Muscle of back (tissue), 11 donors: ENCODE data around the gene ITPK1. TPM values are rescaled to one million over a fixed set of nuclear protein-coding genes. Genes with fewer than 3 reads are reported as not detected.

Experiments
- DNase-seq, 3 donors: peaks; one replicate each; pipeline versions ENCODE4 v3.0.0 to v3.0.0-alpha.2; 2013
- polyA plus RNA-seq, 10 donors: library from polyadenylated mRNA; unstranded; fragments of 120-200 nt; gene quantifications; one replicate each; pipeline ENCODE4 v1.2.1, GENCODE V29; 2013; ENCODE audit not compliant: insufficient read length in 10 of 10

Gene ITPK1
- polyA plus RNA-seq, 10 donors: 10.0 to 21.2 (median 14.4) TPM

- no peak for DNase-seq
Observed at GRCh38 chr14:93045211-93045674, 70.5 kb downstream of the ITPK1 start.

- DNase-seq: no peak
Observed at GRCh38 chr14:93044556-93044955, 71.2 kb downstream of the ITPK1 start.

- DNase-seq: no peak
Observed at GRCh38 chr14:93044121-93044520, 71.6 kb downstream of the ITPK1 start.

DNA sequence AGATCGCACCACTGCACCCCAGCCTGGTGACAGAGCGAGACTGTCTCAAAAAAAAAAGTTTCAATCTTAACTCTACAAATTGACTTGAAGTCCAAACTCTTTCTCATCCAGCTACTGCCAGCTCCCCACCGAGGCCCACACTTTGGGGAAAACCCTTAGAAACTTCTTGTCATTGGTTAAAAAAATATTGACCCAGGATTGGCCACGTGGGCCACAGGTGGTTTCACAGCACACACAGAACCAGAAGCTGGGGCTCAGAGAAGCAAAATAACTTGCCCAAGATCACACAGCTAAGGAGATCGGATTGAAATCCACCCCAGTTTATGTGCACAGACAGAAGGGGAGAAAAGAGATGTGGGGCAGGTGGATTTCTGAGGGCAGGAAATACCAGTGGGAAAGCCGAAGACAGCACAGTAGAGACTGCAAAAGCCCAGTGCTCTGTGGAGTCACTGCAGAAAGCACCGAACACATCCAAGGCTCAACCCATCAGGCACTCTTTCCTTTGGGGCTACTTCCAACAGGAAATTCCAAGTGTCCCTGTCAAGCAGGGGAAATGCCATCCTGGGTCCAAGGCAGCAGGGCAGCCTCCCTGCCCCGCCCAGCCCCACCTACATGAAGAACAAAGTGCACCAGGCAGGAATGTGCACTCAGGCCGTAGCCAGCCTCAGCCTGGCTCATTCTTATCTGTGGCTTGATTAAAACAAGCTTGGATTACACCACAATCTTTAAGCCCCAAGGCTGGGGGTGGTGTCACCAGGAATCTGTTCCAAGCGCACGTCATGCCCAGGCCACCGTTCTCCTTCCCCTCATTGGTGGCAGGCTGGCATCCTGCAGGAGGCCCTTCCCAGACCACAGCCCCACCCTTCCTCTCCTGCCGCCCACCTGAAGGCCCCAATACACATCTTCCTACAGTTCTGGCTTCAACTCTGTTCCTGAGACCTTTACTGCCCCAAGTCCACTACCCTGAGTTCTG, 72.5 kb downstream of the ITPK1 start:
- DNase-seq: no peak

- no peak for DNase-seq
Observed at GRCh38 chr14:93041830-93042229, 73.9 kb downstream of the ITPK1 start.

DNA sequence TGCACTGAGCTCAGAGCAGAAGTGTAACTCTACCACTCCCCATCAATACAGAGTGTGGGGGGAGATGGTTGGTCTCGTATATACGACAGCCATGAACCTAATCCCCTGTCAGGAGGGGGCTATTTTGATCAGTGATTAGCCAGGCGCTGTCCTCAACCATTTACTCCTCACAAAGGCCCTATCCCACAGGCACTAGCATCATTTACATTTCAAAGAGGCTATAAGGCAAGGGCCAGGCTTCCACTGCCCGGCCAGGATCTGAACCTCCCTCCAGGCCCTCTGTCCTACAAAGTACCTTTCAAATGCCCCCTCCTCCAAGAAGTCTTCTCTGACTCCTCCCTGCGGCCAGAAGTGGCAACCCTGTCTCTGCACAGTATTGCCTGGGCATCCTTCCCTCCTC, 74.7 kb downstream of the ITPK1 start:
- DNase-seq: no peak

DNA sequence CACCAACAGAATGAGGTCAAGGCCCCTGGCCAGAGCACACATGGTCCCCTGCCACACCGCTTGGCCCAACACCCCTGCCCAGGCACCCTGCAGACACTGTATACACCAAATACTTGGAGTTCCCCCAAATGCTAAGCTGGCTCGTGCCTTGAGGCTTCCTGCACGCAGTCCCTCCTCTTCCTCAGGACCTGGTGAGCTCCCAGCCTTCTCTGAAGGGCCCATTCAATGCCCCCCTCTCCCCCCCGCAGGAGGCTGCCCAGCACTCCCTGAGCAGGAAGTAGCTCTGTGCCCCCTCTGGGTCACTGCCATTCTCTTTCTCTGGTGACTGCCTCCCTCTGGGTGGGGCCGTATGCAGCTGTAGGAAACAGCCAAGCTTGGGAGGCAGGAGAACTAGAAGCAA, 75.3 kb downstream of the ITPK1 start:
- DNase-seq: no peak

DNA sequence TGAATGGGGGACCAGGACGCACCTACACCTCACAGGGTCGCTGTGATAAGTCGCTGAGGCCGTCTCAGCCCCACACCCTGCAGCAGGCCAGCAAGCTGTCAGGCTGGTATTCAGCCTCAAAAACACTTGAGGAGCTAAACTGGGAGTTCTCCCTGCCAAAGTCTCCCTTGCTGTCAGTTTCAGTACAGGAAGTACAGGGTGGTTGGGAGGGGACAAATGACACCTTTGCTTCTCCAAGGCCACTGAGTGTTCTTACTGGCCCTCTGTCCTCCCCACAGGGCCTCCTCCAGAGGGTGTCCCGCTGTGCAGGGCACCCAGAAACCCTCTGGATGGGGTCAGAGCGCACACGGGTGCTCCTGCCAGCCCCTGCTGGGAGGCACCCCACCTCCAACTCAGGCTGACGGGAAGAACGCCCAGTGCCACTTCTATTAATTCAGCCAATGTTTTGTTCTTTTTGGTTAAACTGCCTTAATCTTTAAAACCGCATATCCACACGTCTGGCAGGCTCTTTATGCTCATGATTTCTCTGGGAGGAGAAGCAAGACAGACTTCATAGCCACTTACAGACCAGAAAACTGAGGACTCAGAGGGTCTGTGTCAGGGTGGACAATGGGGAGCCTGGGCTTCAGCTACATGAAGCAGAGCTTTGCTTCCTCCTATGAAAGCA, 75.9 kb downstream of the ITPK1 start:
- DNase-seq: no peak

DNA sequence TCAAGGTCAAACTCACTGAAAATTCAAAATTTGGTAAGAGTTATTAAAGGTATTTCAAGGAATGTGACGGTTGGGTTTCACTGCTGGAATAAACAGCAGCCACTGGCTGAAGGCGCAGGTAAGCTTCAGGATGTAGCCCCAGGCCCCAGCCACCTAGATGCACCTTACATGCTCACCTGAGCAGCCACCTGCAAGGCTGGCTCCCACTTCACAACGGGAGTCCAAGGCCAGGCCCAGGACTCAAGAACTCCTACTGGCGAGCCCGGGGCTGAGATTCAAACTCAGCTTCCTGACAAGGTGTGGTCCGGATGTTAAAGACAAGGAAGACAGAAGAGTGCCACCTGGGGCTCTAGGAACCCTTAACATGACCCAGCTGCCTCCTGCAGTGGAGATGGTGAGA, 78.4 kb downstream of the ITPK1 start:
- no peak for DNase-seq

DNA sequence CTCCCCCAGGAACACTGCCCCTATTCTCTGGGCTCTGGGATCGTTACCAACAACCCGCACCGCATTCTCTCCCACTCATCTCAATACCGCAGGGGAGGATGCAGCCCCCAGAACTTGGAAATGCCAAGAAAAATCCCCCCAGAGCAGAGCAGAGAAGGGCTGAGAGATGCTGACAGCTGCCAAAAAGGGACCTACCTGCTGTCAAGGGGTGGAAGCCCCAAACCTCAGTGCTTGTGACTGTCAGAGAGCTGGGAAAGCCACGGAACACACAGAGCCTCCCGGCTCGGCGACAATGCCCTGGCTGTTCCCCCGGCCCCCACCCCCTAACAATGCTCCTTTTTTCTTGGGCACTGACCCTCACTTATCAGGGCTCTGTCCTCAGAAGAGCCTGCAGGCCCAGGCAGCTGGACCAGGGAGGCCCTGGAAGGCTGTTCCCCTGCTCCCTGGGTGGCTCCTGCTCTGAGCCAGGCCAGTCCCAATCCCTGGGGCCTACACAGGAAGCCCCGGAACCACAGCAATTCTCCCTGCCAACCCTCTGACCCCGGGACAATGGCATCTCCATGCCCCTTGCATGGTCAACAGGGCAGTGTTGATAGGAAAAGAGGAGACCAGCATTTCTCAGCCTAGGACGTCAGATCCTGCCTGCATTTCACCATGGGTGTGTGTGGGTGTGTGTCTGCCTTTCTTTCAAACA, 78.9 kb downstream of the ITPK1 start:
- DNase-seq: no peak

DNA sequence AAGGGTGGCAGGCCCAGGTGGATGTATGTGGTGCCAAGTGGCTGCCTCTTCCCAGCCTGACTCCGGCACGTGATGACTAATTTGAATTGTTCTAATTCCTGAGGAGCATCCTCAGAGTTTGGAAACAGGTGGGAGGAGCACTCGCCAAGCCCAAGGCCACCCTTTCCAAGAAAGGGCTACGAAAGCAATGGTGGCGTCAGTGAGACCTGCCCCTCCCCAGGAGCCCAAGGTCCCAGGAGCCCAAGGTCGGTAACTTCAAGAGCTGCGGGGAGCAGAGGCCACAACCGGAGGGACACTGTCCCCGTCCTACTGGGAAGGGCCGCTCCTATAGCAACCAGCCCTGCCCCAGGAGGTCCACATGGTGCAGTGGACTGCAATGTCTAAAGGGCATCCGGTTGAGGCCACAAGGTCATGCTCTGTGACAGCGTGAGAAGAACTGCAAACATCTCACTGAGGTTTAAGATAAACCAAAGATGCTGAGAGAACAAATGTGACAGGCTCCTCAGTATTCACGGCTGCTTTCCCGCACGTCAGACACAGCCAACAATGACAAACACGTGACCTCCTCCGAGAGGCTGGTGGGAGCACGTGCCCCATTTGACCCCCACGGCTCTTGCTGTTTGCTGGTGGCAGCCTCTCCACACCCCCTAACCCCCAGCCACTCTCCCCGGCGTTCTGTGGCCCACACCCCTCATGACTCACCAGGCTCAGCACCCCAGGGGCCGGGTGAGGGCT, 79.6 kb downstream of the ITPK1 start:
- no peak for DNase-seq

GRCh38 chr14:93035585-93035916, 80.2 kb downstream of the ITPK1 start:
- no peak for DNase-seq

DNA sequence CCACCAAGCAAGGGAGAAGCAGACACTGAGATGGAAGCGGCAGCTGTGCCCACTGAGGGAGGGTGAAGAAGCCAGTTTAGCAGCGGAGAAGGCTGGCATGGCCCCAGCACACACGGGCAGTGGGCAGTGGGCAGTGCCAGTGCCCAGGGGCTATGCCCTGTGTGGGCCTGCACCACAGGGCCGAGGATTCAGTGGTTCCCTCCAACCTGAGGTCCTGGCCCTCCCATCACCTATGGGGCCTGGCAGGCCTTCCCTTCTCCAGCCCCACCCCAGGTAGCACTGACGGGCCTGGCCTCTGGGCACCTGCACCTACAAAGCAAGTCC, 81.1 kb downstream of the ITPK1 start:
- DNase-seq: no peak

DNA sequence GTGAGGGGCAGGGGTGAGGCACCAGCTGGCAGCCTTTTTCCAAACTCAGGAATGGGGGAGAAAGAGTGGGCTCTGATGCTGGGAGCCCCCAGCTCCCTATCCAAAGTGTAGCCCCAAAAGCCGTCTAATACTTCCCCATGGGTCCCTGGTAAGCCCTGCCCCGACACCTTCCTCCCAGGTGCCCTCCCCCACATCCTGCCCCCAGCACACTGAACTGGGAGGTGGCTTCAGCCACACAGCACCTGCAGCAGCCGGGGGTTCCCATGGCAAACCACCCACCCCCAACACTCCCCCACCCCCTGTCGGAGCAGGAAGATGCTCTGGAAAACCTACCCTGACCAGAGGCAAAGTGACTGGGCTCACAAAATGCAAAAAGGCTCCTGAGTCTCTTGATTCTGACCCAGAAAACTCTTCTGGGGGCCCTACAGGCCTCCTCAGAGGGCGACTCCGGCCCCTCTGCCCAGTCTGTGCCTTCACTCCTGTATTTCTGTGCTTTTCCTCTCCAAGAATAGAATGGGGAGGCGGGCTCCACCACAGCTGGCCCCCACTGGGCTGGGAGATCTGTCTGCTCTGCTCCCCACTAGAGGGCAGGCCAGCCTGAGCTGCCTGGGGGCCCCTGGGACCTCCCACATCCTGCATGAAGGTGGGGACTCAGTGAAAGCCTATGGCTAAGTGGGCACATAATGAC, 81.6 kb downstream of the ITPK1 start:
- DNase-seq: no peak

DNA sequence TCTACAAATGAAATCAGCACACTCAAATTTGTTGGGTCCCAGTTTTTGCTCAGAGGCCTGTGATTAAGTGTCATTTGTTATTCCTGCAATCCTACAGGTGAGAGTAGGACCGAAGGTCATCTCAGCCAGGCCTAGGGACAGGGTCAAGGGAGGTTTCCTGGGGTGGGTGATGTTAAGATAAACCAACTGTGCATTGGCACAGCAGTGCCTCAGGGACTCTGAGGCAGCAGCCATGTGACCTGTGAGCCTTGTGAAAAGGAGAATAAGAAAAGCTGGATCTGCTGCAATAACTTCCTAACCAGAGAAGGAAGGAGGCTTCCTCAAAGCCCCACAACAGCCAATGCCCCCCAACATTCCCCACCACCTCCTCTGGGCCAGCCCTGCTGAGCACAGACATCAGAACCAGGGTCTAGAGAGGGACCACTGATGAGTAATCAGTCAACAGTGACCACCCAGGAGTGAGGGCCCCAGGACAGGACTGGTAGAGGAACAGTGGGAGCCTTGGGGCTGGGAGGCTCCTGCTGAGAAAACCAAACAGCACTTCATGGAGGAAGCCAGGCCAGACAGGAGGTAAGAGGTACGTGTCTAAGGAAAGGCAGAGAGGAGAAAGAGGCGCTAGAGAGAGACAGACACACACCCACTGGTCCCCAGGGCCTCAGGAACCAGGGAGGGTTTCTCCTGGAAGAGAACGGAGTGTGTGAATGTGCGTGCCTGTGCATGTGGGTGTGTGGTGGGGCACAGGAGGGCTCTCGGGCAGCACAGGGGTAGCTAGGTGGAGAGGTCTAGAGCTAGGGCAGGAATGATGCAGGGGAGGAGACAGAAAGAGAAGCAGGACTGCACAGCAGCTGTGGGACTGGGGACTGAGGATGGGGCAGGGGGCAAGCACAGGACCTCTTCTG, 82.4 kb downstream of the ITPK1 start:
- DNase-seq: no peak

- peak in 2 of 3 donors; percentile 32 to 44 for DNase-seq
Observed at GRCh38 chr14:93032421-93032936, 83.2 kb downstream of the ITPK1 start.

- DNase-seq: no peak
Observed at GRCh38 chr14:93031505-93032315, 84.0 kb downstream of the ITPK1 start.

- DNase-seq: no peak
Observed at GRCh38 chr14:93030761-93031160, 85.0 kb downstream of the ITPK1 start.

GRCh38 chr14:93029911-93030508, 85.7 kb downstream of the ITPK1 start:
- no peak for DNase-seq
